GM12874 (cell line): ENCODE measurements around the gene RPS2.

Source experiments
- CTCF ChIP-seq: IDR thresholded peaks from 2 replicates; pipeline ENCODE4 v1.5.1; 2011; ENCODE audit warnings: low read depth, mild to moderate bottlenecking, control low read depth, low read length, moderate library complexity; ENCODE audit not compliant: insufficient read depth

The RPS2 gene

GRCh38 chr16:1912215-1912543 is 52.4 kb downstream of the RPS2 start:
- TF ChIP-seq CTCF = no peak
